ENCODE data around the gene CWC22. TPM values are rescaled to one million over a fixed set of nuclear protein-coding genes. Genes with fewer than 3 reads are reported as not detected.

CWC22 gene
- total and polyA plus RNA-seq, 2 experiments from 2014 or later: 15.2 to 21.2 TPM

- Histone ChIP-seq H3K27ac (no peak overlapping the region), H3K36me3 (peaks cover 42% of the 10 kb centered on the region), H3K4me1 (ENCODE audit: low read depth) (no peaks in the 10 kb centered on the region), H3K4me3 (no peak overlapping the region), H3K27me3 (no peaks in the 10 kb centered on the region), H3K9me3 (ENCODE audit: low read depth) (no peaks in the 10 kb centered on the region)
- no peak for DNase-seq (ENCODE audit: low read depth in 1 of 2, low spot score in 1 of 2)
- TF ChIP-seq CTCF (IDR thresholded peaks at IDR 0.05; ENCODE audit: low read depth, low read length): no peak
Measured at GRCh38 chr2:179954026-179954425, 53.1 kb downstream of the CWC22 start.

GRCh38 chr2:179953359-179953758, 53.7 kb downstream of the CWC22 start:
- DNase-seq (ENCODE audit: low read depth in 1 of 2, low spot score in 1 of 2): no peak
- no peak for TF ChIP-seq CTCF (IDR thresholded peaks at IDR 0.05; ENCODE audit: low read depth, low read length)
- no peak overlapping the region for H3K4me3 ChIP-seq
- H3K4me1 ChIP-seq (ENCODE audit: low read depth): no peaks in the 10 kb centered on the region
- H3K9me3 ChIP-seq (ENCODE audit: low read depth): no peaks in the 10 kb centered on the region
- H3K27me3 ChIP-seq: no peaks in the 10 kb centered on the region
- H3K36me3 ChIP-seq: peaks cover 42% of the 10 kb centered on the region
- H3K27ac ChIP-seq: no peak overlapping the region

- H3K36me3 ChIP-seq: peaks cover 42% of the 10 kb centered on the region
- no peak for DNase-seq (ENCODE audit: low read depth in 1 of 2, low spot score in 1 of 2)
- H3K9me3 ChIP-seq (ENCODE audit: low read depth): no peaks in the 10 kb centered on the region
- TF ChIP-seq CTCF (IDR thresholded peaks at IDR 0.05; ENCODE audit: low read depth, low read length): no peak
- no peak overlapping the region for H3K27ac ChIP-seq
- H3K4me3 ChIP-seq: no peak overlapping the region
- H3K4me1 ChIP-seq (ENCODE audit: low read depth): no peaks in the 10 kb centered on the region
- H3K27me3 ChIP-seq: no peaks in the 10 kb centered on the region
Measured at GRCh38 chr2:179952658-179953057, 54.4 kb downstream of the CWC22 start.

- Histone ChIP-seq H3K4me3 (no peak overlapping the region), H3K4me1 (ENCODE audit: low read depth) (no peaks in the 10 kb centered on the region), H3K36me3 (peaks cover 42% of the 10 kb centered on the region), H3K9me3 (ENCODE audit: low read depth) (no peaks in the 10 kb centered on the region), H3K27ac (no peak overlapping the region), H3K27me3 (no peaks in the 10 kb centered on the region)
- DNase-seq (ENCODE audit: low read depth in 1 of 2, low spot score in 1 of 2): no peak
- no peak for TF ChIP-seq CTCF (IDR thresholded peaks at IDR 0.05; ENCODE audit: low read depth, low read length)
Measured at GRCh38 chr2:179951680-179952079, 55.4 kb downstream of the CWC22 start.

GRCh38 chr2:179950391-179950790, 56.7 kb downstream of the CWC22 start:
- no peaks in the 10 kb centered on the region for H3K9me3 ChIP-seq (ENCODE audit: low read depth)
- no peaks in the 10 kb centered on the region for H3K4me1 ChIP-seq (ENCODE audit: low read depth)
- no peak overlapping the region for H3K4me3 ChIP-seq
- no peak overlapping the region for H3K27ac ChIP-seq
- TF ChIP-seq CTCF (IDR thresholded peaks at IDR 0.05; ENCODE audit: low read depth, low read length): no peak
- H3K36me3 ChIP-seq: peaks cover 42% of the 10 kb centered on the region
- DNase-seq (ENCODE audit: low read depth in 1 of 2, low spot score in 1 of 2): no peak
- no peaks in the 10 kb centered on the region for H3K27me3 ChIP-seq

- no peak for DNase-seq (ENCODE audit: low read depth in 1 of 2, low spot score in 1 of 2)
- peaks cover 46% of the 10 kb centered on the region for H3K36me3 ChIP-seq
- H3K4me3 ChIP-seq: no peak overlapping the region
- no peak for TF ChIP-seq CTCF (IDR thresholded peaks at IDR 0.05; ENCODE audit: low read depth, low read length)
- H3K27ac ChIP-seq: no peak overlapping the region
- H3K4me1 ChIP-seq (ENCODE audit: low read depth): no peaks in the 10 kb centered on the region
- H3K27me3 ChIP-seq: no peaks in the 10 kb centered on the region
- no peaks in the 10 kb centered on the region for H3K9me3 ChIP-seq (ENCODE audit: low read depth)
Measured at GRCh38 chr2:179949438-179949837, 57.7 kb downstream of the CWC22 start.
